ENCODE results near the gene FLOT1. TPM values are rescaled to one million over a fixed set of nuclear protein-coding genes. Genes with fewer than 3 reads are reported as not detected.
"Not testable (repeated sequence)": the region's sequence is repeated elsewhere in the genome, so short reads cannot be mapped to it uniquely, and the experiment has no call there.

Gene FLOT1
- total and polyA plus RNA-seq, 8 donors = 115 to 206 (median 124) TPM

GRCh38 chr6:30724906-30725667 is 17.4 kb downstream of the FLOT1 start:
- H3K9me3 ChIP-seq = no peaks in the 10 kb centered on the region
- H3K27ac ChIP-seq = peak overlapping the region in 1 of 2 donors; percentile 10
- intact Hi-C loops (cut with DNase I) = no loop called here
- H3K36me3 ChIP-seq = peaks cover 8 to 85% of the 10 kb centered on the region in 2 donors
- H3K4me3 ChIP-seq = no peak overlapping the region
- no peak for TF ChIP-seq CTCF (IDR thresholded peaks at IDR 0.05)
- H3K27me3 ChIP-seq = no peaks in the 10 kb centered on the region
- DNase-seq (no peak), ATAC-seq (no peak)
- peaks cover 12 to 56% of the 10 kb centered on the region in 2 donors for H3K4me1 ChIP-seq

- intact Hi-C loops (cut with DNase I) = loop anchor here in 1 of 2 donors (2.0 kb wide), 1 partner anchor 45 kb away; no protein-coding TSS in a partner anchor
Observed at GRCh38 chr6:30723843-30724741, 18.4 kb downstream of the FLOT1 start.

GRCh38 chr6:30723159-30723842 is 19.2 kb downstream of the FLOT1 start:
- Histone ChIP-seq H3K36me3 (peaks cover 8 to 67% of the 10 kb centered on the region in 2 donors), H3K4me1 (peaks cover 23 to 66% of the 10 kb centered on the region in 2 donors)

More at GRCh38 chr6:30723843-30724741, 18.4 kb downstream of the FLOT1 start:
- Histone ChIP-seq H3K4me1 (peaks cover 15 to 58% of the 10 kb centered on the region in 2 donors), H3K36me3 (peaks cover 8 to 75% of the 10 kb centered on the region in 2 donors)
- not testable (repeated sequence) for DNase-seq, H3K27me3 ChIP-seq, ATAC-seq, H3K9me3 ChIP-seq, H3K4me3 ChIP-seq, H3K27ac ChIP-seq

GRCh38 chr6:30722280-30723112 is 20.0 kb downstream of the FLOT1 start:
- Histone ChIP-seq H3K36me3 (peaks cover 8 to 59% of the 10 kb centered on the region in 2 donors), H3K9me3 (no peaks in the 10 kb centered on the region), H3K4me1 (peaks cover 28 to 66% of the 10 kb centered on the region in 2 donors), H3K27ac (peak overlapping the region; percentile 74 to 94), H3K27me3 (no peaks in the 10 kb centered on the region), H3K4me3 (peak overlapping the region; percentile 80)
- intact Hi-C loops (cut with DNase I) = loop anchor here in 1 of 2 donors (2.0 kb wide), 1 partner anchor 44 kb away; no protein-coding TSS in a partner anchor
- DNase-seq (peak; percentile 78 to 93 (median 83)), ATAC-seq (peak; percentile 27)
- peak; percentile 91 to 94 for TF ChIP-seq CTCF (IDR thresholded peaks at IDR 0.05)

More at GRCh38 chr6:30723159-30723842, 19.2 kb downstream of the FLOT1 start:
- not testable (repeated sequence) for H3K27me3 ChIP-seq, DNase-seq, ATAC-seq, H3K9me3 ChIP-seq, H3K27ac ChIP-seq
- H3K4me3 ChIP-seq = peak overlapping the region in 1 of 2 donors; percentile 80
- intact Hi-C loops (cut with DNase I) = loop anchor here in 1 of 2 donors (2.0 kb wide), 1 partner anchor 44 kb away; no protein-coding TSS in a partner anchor

GRCh38 chr6:30722025-30722279 is 20.5 kb downstream of the FLOT1 start:
- peak overlapping the region; percentile 74 to 94 for H3K27ac ChIP-seq
- peaks cover 28 to 67% of the 10 kb centered on the region in 2 donors for H3K4me1 ChIP-seq
- peaks cover 8 to 54% of the 10 kb centered on the region in 2 donors for H3K36me3 ChIP-seq
- not testable (repeated sequence) for H3K9me3 ChIP-seq, ATAC-seq, DNase-seq, H3K27me3 ChIP-seq
- intact Hi-C loops (cut with DNase I) = loop anchor here in 1 of 2 donors (2.0 kb wide), 1 partner anchor 43 kb away; no protein-coding TSS in a partner anchor
- peak overlapping the region; percentile 80 for H3K4me3 ChIP-seq
